Suprapubic skin (tissue), 3 donors: Measurements from ENCODE around the gene LIN28B.

Experiments
- EP300 ChIP-seq: sonication (generic); formaldehyde crosslinking; IDR thresholded peaks from one replicate; pipeline ENCODE4 v1.6.1; 2017; ENCODE audit warnings: antibody characterized with exemption
- TF ChIP-seq, protein P1 (sequence below), 2 donors: fragments of 200-600 bp in 1 of 2; fragments of 450-650 bp in 1 of 2; sonication (generic) in 1 of 2; IDR thresholded peaks; one replicate each; pipeline ENCODE4 v1.5.1; 2016 to 2019; ENCODE audit warnings: antibody characterized with exemption in 2 of 2, mild to moderate bottlenecking in 1 of 2, moderate library complexity in 1 of 2

DNA sequence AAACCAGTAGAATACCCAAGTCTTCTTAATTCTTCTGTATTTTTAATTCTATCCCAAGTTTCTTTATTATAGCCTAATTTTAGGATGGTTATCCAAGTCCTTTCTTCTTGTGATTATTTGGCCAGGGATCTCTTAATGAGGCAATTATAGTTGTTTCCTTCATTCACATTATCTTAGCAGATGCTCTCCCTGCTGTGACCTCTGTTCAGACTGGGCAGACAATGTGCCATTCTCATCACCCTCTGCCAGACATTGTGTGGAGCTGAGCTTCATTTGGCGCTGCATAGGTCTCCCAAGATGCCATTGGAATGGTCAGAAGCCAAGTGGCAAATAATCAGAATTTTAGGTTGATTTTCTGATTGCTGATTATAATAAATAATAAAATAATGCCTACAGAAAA, 79.4 kb downstream of the LIN28B start:
- no peak for TF ChIP-seq EP300
- TF ChIP-seq, protein P1, sequence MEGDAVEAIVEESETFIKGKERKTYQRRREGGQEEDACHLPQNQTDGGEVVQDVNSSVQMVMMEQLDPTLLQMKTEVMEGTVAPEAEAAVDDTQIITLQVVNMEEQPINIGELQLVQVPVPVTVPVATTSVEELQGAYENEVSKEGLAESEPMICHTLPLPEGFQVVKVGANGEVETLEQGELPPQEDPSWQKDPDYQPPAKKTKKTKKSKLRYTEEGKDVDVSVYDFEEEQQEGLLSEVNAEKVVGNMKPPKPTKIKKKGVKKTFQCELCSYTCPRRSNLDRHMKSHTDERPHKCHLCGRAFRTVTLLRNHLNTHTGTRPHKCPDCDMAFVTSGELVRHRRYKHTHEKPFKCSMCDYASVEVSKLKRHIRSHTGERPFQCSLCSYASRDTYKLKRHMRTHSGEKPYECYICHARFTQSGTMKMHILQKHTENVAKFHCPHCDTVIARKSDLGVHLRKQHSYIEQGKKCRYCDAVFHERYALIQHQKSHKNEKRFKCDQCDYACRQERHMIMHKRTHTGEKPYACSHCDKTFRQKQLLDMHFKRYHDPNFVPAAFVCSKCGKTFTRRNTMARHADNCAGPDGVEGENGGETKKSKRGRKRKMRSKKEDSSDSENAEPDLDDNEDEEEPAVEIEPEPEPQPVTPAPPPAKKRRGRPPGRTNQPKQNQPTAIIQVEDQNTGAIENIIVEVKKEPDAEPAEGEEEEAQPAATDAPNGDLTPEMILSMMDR (IDR thresholded peaks at IDR 0.05) = no peak
